K562 (cell line): ENCODE results near the gene FKRP. TPM values are rescaled to one million over a fixed set of nuclear protein-coding genes. Genes with fewer than 3 reads are reported as not detected.

Experiments used
- KAT7 ChIP-seq: sonication (generic); formaldehyde crosslinking; IDR thresholded peaks from 2 replicates; pipeline ENCODE4 v1.8.0; 2022; ENCODE audit warnings: missing genetic modification reagents, mild to moderate bottlenecking, borderline replicate concordance
- RBM25 ChIP-seq: fragments of 200-400 bp; formaldehyde crosslinking; IDR thresholded peaks from 2 replicates; pipeline ENCODE4 v1.6.1; 2018; ENCODE audit warnings: low read length, low read depth, moderate library complexity; ENCODE audit not compliant: severe bottlenecking
- TBL1XR1 ChIP-seq, 2 experiments: IDR thresholded peaks; 2 replicates each; pipeline ENCODE4 v1.6.1; 2012; ENCODE audit warnings: improper control_type of control experiment in 2 of 2, low read length in 2 of 2, mild to moderate bottlenecking in 1 of 2
- polyA plus RNA-seq, 8 experiments: library from polyadenylated mRNA; depleted of rRNA in 4 of 8; stranded (reverse) in 5 of 8; unstranded in 3 of 8; fragments of >200 nt; fragmentation: Nextera tagmentation in 2 of 8; fragmentation: Illumina TruSeq in 1 of 8; extraction: Ambion mirVana in 2 of 8; extraction: Trizol in 1 of 8; gene quantifications; 2 replicates each; pipeline versions ENCODE4 v1.2.1 to v1.2.3, GENCODE V29; 2011 to 2014; ENCODE audit warnings: inconsistent platforms in 1 of 8, missing spikeins in 1 of 8
- total RNA-seq, 7 experiments: library from RNA; depleted of rRNA in 6 of 7; stranded (reverse); fragments of >200 nt in 6 of 7; fragmentation: Illumina TruSeq in 2 of 7; extraction: Trizol in 2 of 7; gene quantifications; 2 replicates each; pipeline versions ENCODE4 v1.2.1 to v1.2.3, GENCODE V29; 2011 to 2021; ENCODE audit warnings: low replicate concordance in 1 of 7
- TF ChIP-seq, protein P1 (sequence below): sonication (generic); formaldehyde crosslinking; IDR thresholded peaks from 2 replicates; pipeline ENCODE4 v1.8.0; 2023; ENCODE audit warnings: mild to moderate bottlenecking, missing genetic modification reagents
- TF ChIP-seq, protein P2 (sequence below): fragments of 250-450 bp; sonication (Bioruptor Pico); IDR thresholded peaks from 2 replicates; pipeline ENCODE4 v1.6.1; 2021; ENCODE audit warnings: mild to moderate bottlenecking

The FKRP gene
- total and polyA plus RNA-seq, 9 of the 15 experiments (the other 6 are each of a cell fraction or from before 2014, with no cell fraction given): 0.68 to 16.1 (median 6.5) TPM

DNA sequence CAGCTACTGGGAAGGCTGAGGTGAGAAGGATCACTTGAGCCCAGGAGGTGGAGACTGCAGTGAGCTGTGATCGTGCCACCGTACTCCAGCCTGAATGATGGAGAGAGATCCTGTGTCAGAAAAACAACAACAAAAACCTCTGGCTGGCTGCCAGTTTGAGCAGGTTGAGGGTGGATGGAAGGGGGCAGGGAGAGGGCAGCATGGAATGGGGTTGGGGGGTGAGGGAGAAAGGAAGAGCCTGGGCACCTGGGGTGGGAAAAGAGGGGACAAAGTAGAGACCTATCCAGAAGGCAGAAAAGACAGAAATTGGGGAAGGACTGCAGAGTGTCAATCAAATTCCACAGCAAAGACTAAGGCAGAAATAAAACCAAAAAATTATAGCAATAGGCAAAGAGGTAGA lies 37.8 kb downstream of the FKRP start (continued):
- TF ChIP-seq, protein P1, sequence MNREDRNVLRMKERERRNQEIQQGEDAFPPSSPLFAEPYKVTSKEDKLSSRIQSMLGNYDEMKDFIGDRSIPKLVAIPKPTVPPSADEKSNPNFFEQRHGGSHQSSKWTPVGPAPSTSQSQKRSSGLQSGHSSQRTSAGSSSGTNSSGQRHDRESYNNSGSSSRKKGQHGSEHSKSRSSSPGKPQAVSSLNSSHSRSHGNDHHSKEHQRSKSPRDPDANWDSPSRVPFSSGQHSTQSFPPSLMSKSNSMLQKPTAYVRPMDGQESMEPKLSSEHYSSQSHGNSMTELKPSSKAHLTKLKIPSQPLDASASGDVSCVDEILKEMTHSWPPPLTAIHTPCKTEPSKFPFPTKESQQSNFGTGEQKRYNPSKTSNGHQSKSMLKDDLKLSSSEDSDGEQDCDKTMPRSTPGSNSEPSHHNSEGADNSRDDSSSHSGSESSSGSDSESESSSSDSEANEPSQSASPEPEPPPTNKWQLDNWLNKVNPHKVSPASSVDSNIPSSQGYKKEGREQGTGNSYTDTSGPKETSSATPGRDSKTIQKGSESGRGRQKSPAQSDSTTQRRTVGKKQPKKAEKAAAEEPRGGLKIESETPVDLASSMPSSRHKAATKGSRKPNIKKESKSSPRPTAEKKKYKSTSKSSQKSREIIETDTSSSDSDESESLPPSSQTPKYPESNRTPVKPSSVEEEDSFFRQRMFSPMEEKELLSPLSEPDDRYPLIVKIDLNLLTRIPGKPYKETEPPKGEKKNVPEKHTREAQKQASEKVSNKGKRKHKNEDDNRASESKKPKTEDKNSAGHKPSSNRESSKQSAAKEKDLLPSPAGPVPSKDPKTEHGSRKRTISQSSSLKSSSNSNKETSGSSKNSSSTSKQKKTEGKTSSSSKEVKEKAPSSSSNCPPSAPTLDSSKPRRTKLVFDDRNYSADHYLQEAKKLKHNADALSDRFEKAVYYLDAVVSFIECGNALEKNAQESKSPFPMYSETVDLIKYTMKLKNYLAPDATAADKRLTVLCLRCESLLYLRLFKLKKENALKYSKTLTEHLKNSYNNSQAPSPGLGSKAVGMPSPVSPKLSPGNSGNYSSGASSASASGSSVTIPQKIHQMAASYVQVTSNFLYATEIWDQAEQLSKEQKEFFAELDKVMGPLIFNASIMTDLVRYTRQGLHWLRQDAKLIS (CRISPR knock-in tag): no peak
- TF ChIP-seq TBL1XR1 (IDR thresholded peaks at IDR 0.05; ENCODE audit: low read length in 2 of 2): no peak
- TF ChIP-seq, protein P2, sequence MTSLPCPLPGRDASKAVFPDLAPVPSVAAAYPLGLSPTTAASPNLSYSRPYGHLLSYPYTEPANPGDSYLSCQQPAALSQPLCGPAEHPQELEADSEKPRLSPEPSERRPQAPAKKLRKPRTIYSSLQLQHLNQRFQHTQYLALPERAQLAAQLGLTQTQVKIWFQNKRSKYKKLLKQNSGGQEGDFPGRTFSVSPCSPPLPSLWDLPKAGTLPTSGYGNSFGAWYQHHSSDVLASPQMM (CRISPR knock-in tag): no peak
- no peak for TF ChIP-seq KAT7 (CRISPR knock-in tag)
- TF ChIP-seq RBM25: no peak
